Stimulated activated CD8-positive, alpha-beta memory T cell treated with anti-CD3 and anti-CD28 coated beads, Interleukin-12 subunit alpha, Interleukin-12 subunit beta, amount 100 ng/mL, for 24 hours (primary cell): Measurements from ENCODE around the gene ARHGAP45.
"Not testable (repeated sequence)": the region's sequence is repeated elsewhere in the genome, so short reads cannot be mapped to it uniquely, and the experiment has no call there.

Source experiments
- DNase-seq: peaks from one replicate; pipeline ENCODE4 v3.0.0-alpha.2; 2020; ENCODE audit errors: extremely low read depth

The ARHGAP45 gene, protein sequence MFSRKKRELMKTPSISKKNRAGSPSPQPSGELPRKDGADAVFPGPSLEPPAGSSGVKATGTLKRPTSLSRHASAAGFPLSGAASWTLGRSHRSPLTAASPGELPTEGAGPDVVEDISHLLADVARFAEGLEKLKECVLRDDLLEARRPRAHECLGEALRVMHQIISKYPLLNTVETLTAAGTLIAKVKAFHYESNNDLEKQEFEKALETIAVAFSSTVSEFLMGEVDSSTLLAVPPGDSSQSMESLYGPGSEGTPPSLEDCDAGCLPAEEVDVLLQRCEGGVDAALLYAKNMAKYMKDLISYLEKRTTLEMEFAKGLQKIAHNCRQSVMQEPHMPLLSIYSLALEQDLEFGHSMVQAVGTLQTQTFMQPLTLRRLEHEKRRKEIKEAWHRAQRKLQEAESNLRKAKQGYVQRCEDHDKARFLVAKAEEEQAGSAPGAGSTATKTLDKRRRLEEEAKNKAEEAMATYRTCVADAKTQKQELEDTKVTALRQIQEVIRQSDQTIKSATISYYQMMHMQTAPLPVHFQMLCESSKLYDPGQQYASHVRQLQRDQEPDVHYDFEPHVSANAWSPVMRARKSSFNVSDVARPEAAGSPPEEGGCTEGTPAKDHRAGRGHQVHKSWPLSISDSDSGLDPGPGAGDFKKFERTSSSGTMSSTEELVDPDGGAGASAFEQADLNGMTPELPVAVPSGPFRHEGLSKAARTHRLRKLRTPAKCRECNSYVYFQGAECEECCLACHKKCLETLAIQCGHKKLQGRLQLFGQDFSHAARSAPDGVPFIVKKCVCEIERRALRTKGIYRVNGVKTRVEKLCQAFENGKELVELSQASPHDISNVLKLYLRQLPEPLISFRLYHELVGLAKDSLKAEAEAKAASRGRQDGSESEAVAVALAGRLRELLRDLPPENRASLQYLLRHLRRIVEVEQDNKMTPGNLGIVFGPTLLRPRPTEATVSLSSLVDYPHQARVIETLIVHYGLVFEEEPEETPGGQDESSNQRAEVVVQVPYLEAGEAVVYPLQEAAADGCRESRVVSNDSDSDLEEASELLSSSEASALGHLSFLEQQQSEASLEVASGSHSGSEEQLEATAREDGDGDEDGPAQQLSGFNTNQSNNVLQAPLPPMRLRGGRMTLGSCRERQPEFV

DNA sequence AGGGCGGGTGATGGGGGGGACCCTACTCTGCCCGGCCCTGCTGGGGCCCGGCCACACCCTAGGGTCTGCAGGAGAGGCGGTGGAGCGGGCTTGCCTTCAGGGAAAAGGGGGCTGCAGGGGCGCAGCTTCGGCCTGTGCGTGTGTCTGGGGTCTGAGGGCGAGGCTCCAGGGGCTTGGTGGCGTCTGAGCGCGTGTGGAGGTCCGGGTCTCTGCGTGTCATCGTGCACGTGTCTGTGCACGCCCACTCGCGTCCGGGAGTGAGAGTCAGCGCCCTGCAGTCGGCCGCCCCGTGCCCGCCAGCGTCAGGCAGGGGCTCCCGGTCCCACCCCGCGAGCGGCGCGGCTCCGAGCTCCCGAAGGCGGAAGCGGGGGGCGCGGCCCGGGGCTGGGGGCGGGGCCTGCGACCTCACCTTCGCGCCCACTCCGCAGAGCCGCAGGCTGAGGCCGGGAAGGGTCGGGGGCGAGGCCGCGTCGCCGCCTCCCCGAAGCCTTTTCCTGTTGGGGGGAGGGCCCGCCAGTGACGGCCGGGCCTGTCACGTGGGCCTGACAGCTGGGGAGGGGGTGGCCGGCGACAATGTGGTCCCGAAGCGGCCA, at the start of gene ARHGAP45:
ARHGAP45 (plus strand) TSS at position 420 of the 593 bp plus-strand sequence. CDS start 239 bp downstream, outside the sequence.
- peak; percentile 66 for DNase-seq

DNA sequence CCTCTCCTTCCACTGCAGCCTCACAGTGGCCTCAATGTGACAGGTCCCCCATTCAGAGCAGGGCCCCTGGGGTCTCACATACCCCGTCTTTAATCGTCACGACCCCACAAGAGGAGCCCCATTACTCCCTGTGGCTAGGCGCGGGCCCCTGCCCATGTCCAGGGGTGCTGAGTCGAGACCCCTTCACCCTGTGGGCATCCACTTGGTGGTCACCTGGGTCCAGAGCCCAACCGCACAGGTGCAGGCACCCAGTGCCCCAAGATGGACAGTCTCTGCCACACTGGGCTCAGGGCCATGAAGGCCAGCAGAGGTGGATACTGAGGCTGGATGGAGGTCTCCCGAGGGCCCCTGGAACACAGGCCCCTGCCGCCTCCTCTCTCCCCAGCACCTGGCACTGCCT, 49.1 kb upstream of the ARHGAP45 start:
- DNase-seq, result no peak

DNA sequence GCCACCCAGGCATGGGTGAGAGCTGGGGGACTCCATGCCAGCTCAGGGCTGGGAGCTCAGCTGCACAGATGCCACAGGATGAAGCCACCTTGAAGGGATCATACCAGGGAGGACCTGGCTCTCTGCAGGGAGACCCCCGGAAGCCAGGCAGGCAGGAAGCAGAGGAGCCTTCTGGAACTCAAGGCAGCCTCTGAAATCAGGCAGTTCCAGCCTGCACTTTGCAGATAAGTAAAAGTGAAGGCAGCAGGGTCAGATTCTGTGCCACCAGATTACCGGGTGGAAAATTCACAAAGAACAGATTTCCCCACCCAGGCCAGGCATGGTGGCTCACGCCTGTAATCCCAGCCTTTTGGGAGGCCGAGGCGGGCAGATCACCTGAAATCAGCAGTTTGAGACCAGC, 48.6 kb upstream of the ARHGAP45 start:
- DNase-seq, result no peak

DNA sequence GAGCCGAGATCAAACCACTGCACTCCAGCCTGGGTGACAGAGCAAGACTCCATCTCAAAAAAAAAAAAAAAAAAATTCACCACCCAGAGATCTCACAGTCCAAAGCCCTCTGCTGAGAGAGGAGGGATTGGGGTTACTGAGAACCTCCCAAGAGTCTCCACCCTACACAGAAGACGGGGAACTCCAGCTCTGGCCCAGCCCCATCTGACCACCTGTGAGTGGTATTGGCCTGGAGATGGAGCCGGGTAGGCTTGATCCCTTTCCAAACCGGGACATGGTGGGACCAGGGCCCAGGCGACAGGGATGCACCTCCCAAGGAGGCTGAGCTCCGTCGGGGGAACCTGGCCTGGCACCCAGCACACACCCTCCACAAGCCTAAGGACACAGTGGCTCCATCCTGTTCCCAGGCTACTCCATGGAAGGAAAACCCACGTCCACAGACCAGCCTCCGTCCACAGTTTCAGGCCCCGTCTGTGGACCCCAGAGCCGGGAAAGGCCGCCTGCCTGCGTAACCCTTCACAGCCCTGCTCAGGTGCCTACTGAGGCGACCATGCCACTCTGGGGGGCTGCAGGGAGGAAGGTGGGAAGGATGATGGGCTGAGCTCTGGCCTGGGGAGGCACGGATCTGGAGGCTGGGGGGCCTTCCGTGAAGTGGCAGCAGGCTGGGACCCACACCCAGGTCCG, 47.9 kb upstream of the ARHGAP45 start:
- DNase-seq, result no peak

DNA sequence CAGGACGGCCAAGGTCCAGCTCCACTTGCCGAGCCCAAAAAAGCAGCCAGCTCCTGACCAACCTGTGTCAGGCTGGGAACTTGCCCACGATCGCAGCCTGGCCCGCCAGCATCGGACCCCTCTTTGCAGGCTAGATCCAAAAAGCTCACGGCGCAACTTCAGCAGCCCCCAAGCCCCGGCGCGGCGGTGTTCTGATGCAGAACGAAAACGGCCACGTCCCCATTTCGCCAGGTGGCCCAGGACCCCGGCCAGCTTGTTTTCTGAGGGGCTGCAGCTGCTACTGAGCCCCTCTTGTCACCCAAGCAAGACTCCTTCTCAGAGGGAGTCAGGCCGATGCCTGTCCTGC, 47.4 kb upstream of the ARHGAP45 start:
- DNase-seq, result no peak

DNA sequence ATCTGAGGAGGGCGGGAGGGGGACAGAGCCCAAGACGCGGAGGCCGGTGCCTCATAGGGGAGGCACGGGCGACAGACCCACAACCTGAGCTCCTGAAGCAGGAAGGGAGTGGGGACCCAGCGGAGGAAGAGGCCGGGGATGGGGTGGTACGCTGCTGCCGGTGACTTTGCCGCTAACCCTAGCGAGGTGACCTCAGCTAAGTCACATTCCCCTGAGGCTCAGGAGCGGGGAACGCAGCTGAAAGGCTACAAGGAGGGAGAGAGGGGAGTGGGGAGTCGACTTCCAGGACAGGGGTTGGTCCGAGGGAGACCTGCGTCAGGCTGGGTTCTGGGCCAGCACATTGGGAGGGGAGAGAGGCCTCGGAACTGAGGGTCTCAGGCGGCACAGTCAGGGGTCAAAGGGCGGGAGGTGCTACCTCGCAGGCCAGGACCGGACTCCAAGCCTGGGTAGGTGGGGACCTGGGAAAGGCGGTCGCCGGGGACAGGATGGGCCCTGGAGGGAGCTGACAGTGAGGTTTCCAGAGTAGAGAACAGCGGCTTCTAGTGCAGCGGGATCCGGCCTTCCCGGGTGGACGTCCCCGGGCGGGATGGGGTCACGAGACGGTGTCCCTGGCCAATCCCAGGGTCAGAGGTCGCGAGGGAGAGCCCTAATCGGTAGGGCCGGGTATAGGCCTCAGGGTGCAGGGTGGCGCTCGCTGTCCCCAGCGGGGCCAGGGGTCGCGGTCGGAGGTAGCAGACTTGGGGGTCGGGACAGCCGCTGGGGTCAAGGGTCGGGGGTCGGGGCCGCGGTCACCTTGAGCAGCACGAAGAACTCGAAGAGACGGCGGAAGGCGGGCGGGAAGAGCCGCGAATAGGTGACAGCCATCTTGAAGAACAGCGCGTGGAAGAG, 46.7 kb upstream of the ARHGAP45 start:
- DNase-seq, result no peak

DNA sequence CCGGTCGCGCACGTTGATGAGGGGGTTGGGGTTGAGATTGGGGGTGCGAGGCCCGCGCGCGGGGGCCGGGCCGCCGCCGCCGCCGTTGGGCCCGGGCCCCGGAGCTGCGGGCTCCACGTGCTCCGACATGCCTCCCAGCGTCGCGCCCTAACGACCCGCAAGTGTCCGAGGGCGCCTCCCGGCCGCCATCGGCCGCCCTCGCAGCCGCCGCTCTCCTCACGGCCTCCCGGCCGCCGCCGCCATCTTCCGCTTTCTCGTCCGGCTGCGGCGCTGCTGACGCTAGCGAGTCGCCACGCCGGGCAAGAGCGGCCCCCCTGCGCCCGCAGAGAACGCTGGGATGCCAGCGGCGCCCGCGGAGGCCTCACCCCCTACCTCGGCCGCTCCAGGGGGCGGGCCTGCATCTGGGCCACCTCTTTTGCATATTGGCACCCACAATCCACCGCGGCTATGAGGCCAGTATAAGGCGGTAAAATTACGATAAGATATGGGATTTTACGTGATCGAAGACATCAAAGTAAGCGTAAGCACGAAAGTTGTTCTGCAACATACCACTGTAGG, 46.0 kb upstream of the ARHGAP45 start, which contains the start of gene TMEM259:
TMEM259 (minus strand) TSS at position 256 of the 558 bp plus-strand sequence; CDS start at position 129, 127 bp downstream.
- DNase-seq, result peak; percentile 92

DNA sequence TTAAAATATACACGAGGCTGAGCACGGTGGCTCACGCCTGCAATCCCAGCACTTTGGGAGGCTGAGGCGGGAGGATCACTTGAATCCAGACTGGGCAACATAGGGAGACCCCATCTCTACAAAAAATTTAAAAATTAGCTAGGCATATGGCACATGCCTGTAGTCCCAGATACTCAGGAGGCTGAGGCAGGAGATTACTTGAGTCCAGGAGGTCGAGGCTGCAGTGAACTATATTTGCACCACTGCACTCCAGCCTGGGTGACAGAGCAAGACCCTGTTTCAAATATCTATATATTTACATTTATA, 43.1 kb upstream of the ARHGAP45 start:
- not testable (repeated sequence) for DNase-seq

DNA sequence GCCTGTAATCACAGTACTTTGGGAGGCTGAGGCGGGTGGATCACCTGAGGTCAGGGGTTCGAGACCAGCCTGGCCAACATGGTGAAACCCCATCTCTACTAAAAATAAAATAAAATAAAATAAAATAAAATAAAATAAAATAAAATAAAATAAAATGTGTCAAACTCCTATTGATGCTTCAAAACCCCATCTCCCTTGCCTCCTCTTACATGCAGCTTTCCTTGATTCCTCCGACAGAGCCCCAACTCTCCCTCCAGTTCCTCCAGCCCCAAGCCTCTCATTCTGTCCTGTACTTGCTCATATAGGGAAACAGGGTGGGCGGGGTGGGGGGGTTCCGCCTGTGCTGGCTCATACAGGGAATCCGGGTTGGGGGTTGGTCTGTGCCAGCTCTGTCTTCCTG, 41.9 kb upstream of the ARHGAP45 start:
- DNase-seq, result not testable (repeated sequence)

DNA sequence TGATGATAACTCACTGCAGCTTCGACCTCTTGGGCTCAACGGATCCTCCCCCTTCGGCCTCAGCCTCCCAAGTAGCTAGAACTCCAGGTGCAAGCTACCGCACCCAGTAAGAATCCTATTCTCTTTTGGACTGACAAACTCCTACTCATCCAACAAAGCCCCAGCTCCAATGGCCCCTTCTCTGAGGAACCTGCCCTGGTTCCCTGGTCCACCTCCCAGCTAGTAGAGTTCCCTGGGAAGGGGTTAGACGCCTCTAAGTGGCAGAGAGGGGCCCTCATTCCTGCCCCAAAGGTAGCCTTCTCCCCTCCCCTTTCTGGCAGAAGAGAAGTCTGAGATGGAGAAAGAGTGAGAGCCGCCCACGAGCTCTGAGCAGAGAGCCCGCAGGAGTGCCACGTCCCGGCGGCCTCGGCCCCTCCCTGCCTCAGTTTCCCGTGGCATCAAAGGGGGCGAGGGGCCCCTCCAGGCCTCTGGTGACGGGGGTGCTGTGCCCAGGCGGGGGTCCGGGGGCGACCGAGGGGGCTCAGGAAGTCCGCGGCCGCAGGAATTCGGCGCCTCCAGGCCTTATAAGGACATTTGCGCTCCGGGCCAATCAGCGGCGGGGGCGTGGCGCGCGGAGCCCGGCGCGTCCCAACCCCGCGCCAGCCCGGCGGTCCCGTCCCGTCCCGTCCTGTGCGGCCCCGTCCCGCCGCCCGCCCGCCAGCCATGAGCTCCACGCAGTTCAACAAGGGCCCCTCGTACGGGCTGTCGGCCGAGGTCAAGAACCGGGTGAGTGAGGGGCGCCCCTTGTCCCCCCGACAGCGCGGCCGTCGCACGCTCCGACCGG, 40.8 kb upstream of the ARHGAP45 start, which contains the start of gene CNN2:
CNN2 (plus strand) TSS at position 649 of the 823 bp plus-strand sequence; CDS start at position 703, 54 bp downstream.
- no peak for DNase-seq

DNA sequence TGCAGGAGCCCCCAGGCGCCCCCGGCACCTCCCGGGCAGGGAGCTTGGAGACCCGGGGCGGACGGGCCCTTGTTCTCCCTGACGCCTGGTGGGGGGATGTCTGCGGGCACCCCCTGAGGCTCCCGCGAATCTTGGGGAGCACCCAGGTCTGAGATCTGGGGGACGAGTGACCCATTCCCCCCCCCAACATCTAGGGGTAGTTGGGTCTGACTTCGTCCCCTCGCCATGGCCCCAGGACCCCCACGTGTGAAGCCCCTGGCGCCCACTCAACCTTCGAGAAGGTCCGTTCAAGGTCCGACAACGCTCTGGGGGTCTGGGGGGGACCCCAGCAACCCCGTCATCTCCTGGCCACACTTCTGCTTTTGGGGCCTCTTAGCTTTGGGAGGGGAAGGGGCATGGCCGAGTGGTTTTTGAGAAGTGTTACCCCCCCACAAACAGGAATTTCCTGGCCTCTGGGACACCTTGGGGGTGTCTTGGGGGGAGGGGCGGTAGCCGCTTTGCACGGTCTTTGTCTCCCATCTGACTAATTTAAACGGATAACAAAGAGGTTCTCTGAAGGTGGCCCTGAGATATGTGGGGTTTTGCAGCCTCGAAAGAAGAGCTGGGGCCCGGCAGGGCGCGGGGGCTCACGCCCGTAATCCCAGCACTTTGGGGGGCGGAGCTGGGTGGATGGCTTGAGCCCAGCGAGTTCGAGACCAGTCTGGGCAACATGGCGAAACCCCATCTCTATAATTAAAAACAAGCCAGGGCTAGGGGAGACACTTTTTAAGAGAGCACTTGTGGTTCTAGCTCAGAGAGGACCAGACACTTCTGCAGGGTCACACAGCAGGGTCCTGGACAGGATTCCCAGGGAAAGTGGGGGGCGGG, 40.0 kb upstream of the ARHGAP45 start:
- no peak for DNase-seq

DNA sequence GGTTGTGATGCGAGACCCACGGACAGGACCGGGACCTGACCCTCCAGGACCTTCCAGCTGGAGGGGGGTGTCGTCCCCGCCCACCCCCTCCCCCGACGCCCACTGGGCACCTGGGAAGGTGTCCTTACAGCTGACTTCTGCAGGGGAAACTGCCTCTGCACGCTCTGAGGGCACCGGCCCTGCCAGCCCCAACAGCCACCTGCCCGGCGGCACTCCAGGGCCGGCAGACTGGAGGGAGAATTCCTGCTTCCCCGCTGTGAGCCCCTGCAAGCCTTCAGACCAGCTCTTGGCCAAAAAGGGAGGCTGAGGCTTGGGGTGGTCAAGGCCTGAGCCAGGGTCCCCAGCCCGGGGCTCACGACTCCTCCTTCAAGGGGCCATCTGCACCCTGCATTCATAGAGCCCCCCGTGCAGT, 39.3 kb upstream of the ARHGAP45 start:
- no peak for DNase-seq

DNA sequence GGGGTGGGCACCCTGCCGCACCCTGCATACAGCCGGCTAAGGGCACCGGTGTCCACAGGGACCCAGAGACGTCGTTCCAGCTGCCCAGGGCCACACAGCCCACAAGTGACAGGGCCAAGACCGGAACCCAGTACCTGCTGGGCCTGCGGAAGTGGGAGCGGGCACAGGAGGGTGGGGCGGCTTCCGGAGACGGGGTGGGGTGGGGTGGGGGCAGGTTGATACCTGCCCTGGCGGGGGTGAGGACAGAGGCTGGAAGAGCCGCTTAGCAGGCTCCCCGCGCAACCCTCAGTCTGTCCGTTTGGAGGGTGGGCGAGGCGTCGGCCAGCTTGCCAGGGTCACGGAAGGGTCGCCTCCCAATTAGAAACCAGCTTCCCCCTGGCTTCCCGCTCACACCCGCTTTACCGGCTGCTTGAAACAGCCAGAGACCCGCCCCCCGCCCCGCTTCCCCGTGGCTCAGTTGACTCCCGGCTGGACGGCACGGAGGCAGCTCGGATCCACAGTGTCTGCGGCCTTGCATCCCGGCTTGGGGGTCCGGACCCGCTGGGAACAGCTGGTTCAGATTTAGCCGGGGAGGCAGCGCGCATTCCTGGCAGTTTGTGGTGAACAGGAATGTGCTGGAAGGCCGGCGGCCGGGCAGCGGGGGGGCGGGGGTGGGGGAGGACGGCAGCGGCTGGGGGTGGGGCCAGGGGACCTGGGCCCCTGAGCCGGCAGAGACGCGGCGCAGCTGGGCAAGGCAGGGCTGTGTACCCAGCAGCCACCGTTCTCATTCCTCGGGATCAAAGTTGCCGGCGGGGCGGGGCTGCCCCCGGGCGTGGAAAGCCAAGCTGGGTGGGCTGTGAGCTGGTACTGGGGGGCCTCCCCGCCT, 38.7 kb upstream of the ARHGAP45 start:
- no peak for DNase-seq

DNA sequence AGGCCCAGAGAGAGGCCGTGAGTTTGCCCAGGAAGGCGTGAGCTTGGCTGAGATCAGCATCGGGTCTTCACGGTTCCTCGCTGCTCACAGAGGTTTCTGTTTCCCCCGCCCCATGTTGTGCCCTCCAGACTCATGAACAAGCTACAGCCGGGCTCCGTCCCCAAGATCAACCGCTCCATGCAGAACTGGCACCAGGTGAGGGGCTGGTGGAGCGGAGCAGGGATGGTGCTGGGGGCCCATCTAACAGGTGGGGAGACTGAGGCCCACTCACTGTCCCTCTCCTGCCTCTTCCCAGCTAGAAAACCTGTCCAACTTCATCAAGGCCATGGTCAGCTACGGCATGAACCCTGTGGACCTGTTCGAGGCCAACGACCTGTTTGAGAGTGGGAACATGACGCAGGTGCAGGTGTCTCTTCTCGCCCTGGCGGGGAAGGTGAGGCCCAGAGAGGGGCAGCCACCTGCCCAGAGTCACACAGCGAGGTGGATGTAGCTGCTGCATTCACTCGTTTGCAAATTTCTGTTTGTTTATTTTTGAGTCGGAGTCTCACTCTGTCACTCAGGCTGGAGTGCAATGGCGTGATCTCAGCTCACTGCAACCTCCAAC, 34.6 kb upstream of the ARHGAP45 start:
- DNase-seq, result no peak

DNA sequence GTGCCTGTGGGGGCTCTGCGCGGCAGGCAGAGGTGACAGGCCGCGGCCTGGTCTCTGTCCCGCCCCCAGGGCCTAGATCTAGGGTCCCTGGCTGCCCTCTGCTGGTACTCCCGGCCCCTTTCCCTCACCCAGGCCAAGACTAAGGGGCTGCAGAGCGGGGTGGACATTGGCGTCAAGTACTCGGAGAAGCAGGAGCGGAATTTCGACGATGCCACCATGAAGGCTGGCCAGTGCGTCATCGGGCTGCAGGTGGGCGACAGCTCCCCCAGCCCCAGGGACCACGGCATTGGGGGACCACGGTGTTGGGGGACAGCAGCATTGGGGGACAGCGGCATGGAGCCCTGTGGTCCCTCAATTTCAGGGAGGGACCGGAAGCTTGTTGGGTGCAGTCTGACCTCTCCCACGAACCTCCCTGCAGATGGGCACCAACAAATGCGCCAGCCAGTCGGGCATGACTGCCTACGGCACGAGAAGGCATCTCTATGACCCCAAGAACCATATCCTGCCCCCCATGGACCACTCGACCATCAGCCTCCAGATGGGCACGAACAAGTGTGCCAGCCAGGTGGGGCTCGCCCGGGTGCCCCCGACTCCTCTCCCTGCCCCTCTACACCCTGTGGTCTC, 30.9 kb upstream of the ARHGAP45 start:
- DNase-seq, result no peak

DNA sequence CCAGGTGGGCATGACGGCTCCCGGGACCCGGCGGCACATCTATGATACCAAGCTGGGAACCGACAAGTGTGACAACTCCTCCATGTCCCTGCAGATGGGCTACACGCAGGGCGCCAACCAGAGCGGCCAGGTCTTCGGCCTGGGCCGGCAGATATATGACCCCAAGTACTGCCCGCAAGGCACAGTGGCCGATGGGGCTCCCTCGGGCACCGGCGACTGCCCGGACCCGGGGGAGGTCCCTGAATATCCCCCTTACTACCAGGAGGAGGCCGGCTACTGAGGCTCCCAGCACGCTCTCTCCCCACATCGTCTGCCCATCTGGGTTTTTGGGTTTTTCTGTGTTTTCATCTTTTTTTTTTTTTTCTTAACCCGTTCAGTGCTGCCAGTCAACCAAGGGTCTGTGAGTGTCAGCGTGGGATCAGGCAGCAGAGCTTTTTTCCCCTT, 29.3 kb upstream of the ARHGAP45 start:
- no peak for DNase-seq
